ENCODE results near the gene DLGAP1.

Gene DLGAP1

GRCh38 chr18:3649135-3649632 lies 805.9 kb downstream of the DLGAP1 start:
- DNase-seq = no peak

- DNase-seq = no peak
Measured at GRCh38 chr18:3648641-3649040, 806.5 kb downstream of the DLGAP1 start.

GRCh38 chr18:3648200-3648599 lies 806.9 kb downstream of the DLGAP1 start:
- no peak for DNase-seq

- no peak for DNase-seq
Measured at GRCh38 chr18:3647636-3648035, 807.5 kb downstream of the DLGAP1 start.

GRCh38 chr18:3645384-3646156 lies 809.5 kb downstream of the DLGAP1 start:
- no peak for DNase-seq

GRCh38 chr18:3634250-3634939 lies 820.7 kb downstream of the DLGAP1 start:
- no peak for DNase-seq

GRCh38 chr18:3631887-3632286 lies 823.2 kb downstream of the DLGAP1 start:
- no peak for DNase-seq

- DNase-seq = no peak
Measured at GRCh38 chr18:3626929-3627458, 828.1 kb downstream of the DLGAP1 start.

- DNase-seq = no peak
Measured at GRCh38 chr18:3625742-3626091, 829.4 kb downstream of the DLGAP1 start.

- no peak for DNase-seq
Measured at GRCh38 chr18:3624935-3625741, 830.0 kb downstream of the DLGAP1 start.

GRCh38 chr18:3624546-3624934 lies 830.6 kb downstream of the DLGAP1 start:
- no peak for DNase-seq

- no peak for DNase-seq
Measured at GRCh38 chr18:3623769-3624545, 831.1 kb downstream of the DLGAP1 start.

GRCh38 chr18:3620146-3621119 lies 834.7 kb downstream of the DLGAP1 start:
- DNase-seq = no peak

GRCh38 chr18:3619746-3620145 lies 835.4 kb downstream of the DLGAP1 start:
- DNase-seq = no peak

- DNase-seq = no peak
Measured at GRCh38 chr18:3619222-3619621, 835.9 kb downstream of the DLGAP1 start.

GRCh38 chr18:3616744-3617143 lies 838.4 kb downstream of the DLGAP1 start:
- no peak for DNase-seq

GRCh38 chr18:3616142-3616541 lies 839.0 kb downstream of the DLGAP1 start:
- DNase-seq = no peak

- DNase-seq = no peak
Measured at GRCh38 chr18:3615374-3615985, 839.6 kb downstream of the DLGAP1 start.

GRCh38 chr18:3612315-3612714 lies 842.8 kb downstream of the DLGAP1 start:
- no peak for DNase-seq

GRCh38 chr18:3611313-3612090 lies 843.6 kb downstream of the DLGAP1 start:
- no peak for DNase-seq

Measured in NCI-H1694 treated with DMSO at 0.1 percent for 48 hours (cell line).